ENCODE data around the gene NRG3.

NRG3 gene

DNA sequence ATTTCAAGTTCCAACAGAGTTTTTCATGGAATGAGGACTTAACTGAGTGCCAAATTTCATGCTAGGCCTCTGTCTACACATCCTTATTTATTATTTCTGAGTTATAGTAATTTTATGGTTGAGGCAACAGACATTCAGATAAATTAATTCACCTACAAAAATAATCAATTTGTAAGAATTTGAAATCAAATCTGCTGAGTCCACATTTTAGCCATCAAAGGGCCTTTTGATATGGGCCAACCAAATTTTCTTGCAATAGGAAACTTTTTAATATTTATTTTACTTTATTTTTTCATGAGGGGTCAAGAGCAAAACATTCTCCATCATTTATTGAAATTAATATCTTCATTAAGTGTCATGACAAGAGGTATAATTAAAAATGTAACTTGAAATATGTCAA is 875.5 kb downstream of the NRG3 start:
- TF ChIP-seq, protein P1, sequence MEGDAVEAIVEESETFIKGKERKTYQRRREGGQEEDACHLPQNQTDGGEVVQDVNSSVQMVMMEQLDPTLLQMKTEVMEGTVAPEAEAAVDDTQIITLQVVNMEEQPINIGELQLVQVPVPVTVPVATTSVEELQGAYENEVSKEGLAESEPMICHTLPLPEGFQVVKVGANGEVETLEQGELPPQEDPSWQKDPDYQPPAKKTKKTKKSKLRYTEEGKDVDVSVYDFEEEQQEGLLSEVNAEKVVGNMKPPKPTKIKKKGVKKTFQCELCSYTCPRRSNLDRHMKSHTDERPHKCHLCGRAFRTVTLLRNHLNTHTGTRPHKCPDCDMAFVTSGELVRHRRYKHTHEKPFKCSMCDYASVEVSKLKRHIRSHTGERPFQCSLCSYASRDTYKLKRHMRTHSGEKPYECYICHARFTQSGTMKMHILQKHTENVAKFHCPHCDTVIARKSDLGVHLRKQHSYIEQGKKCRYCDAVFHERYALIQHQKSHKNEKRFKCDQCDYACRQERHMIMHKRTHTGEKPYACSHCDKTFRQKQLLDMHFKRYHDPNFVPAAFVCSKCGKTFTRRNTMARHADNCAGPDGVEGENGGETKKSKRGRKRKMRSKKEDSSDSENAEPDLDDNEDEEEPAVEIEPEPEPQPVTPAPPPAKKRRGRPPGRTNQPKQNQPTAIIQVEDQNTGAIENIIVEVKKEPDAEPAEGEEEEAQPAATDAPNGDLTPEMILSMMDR (IDR thresholded peaks at IDR 0.05), result no peak

DNA sequence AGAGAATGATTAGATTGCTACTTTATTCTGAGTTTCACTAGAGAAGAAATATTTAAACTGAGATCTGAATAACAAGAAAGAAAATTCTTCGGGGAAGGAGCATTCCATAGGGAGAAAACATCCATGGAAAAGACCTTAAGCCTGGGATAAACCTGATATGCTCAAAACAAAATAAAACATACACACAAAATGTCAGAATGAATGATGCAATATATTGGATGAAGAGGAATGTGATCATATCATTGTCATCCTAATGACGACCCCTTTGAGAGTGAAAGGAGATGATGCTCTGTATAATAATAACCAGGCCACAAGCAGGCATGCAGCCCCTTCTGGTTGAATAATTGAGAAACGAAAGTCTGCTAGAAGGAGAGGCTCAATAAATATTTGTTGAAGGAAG is 882.4 kb downstream of the NRG3 start:
- TF ChIP-seq, protein P1 (IDR thresholded peaks at IDR 0.05), result no peak

DNA sequence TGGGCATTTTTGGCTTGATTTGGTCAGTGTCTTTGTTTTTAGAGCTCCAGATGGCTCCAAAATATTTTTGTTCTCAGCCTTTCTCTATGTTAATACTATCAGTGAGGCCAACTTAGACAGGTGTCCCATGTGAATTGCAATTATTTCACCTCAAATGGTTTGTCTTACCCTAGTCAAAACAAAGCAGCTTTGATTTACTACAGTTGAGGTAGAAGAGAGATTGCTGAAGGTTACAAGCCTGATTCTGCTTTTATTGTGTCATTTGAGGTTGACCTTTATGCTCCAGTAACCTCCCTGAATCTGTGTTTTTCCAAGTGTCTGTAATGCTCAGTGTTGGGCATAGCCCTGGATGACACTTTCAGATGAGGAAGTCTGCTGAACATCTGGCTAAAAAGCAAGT is 882.9 kb downstream of the NRG3 start:
- TF ChIP-seq, protein P1 (IDR thresholded peaks at IDR 0.05), result no peak

DNA sequence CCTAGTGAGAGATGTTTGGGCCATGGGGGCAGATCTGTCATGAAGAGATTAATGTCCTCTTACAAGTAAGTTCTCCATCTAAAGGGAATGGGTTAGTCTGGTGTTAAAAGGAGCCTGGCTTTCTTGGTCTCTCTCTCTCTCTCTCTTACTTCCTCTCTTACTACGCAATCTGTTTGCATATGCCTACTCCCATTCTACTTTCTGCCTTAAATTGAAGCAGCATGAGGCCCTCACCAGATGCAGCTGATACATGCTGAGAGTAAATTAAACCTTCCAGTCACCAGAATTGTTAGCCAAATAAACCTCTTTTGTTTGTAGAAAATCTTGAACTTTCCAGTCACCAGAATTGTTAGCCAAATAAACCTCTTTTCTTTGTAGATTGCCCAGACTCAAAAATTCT is 884.1 kb downstream of the NRG3 start:
- TF ChIP-seq, protein P1 (IDR thresholded peaks at IDR 0.05), result no peak

DNA sequence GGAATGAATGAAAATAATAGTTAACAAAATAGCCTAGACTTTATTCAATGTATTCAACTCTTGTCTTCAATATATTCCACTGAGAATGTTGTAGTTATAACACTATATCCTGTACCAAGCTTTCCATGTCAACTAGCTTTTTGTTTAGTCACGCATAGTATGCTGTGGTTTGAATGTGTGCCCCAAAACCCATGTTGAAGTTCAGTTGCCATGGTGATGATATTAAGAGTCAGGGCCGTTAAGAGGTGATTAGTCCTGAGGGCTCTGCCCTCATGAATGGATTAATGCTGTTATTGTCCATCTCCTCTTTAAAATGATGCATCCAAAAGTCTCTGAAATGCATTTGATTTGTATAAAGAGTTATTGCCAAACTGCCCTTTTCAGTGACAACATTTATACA is 887.6 kb downstream of the NRG3 start:
- TF ChIP-seq, protein P1 (IDR thresholded peaks at IDR 0.05), result no peak

DNA sequence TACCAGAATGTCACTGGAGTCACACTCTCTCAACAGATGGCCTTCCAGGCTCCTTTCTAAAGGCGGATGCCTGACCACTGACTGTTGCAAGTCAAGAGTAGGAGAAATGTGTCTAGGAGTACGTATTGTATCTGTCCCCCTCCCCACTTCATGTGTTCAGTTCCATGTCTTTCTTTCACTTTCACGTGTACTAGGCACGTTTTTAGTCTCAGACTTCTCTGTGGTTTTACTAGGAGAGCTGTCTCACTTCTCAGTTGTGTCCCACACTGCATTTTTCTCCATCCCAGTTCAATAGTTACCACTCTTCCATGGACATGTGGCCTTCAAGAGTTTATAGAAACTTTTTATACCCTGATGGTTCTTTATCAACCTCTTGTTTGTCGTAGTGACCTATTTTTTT is 893.0 kb downstream of the NRG3 start:
- TF ChIP-seq, protein P1 (IDR thresholded peaks at IDR 0.05), result no peak

DNA sequence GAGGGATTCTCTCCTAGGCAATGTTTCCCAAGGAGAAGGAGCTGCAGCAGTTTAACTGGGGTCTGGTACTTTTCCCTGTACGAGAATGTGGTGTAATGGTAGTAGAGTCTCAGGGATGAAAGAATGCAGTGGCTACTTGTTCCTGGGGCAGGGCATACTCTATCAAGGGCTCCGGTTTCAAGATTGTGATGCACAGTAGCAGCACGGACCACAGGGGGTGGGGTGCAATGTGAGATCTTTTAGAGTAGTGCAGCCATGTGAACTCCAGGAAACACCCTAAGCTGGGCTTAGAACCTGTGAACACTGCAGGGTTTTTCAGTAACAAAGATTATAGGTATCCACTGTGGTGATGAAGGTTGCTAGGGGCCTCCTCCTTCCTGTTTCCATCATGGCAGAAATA is 903.9 kb downstream of the NRG3 start:
- TF ChIP-seq, protein P1 (IDR thresholded peaks at IDR 0.05), result no peak

DNA sequence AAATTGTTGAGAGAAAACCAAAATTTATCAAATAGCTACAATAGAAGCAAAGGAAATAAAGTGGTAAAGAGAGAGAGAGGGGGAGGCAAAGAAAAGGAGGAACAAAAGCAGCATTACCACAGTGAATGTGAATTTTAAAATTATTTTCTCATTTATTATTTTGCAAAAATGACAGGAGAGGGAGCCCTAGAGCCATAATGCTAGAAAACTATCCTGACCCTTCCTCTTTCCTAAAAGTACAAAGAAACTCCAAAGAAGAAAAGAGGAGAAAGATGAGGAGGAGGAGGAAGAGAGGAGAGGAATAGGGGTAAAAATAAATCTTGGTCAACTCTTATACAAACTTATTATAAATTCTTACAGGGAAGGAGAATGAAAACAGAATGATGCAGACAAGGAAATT is 921.5 kb downstream of the NRG3 start:
- TF ChIP-seq, protein P1 (IDR thresholded peaks at IDR 0.05), result peak; percentile 59; the same call in 1 of the 2 replicates

Data from LNCAP (cell line).